Trophoblast cell (in vitro differentiated cells and primary cell): ENCODE measurements around the gene MCTP1.

Source experiments
- DNase-seq, 2 donors: peaks; one replicate each; pipeline ENCODE4 v3.0.0-alpha.2; 2016
- H2AFZ ChIP-seq: 2 replicates; pipeline ENCODE4 v1.6.1; 2013; ENCODE audit warnings: low read length, moderate library complexity, mild to moderate bottlenecking; ENCODE audit not compliant: insufficient read depth, poor library complexity
- H2AK5ac ChIP-seq: 2 replicates; pipeline ENCODE4 v1.6.1; 2013; ENCODE audit warnings: mild to moderate bottlenecking, low read length
- H2BK120ac ChIP-seq: 2 replicates; pipeline ENCODE4 v1.6.1; 2013; ENCODE audit warnings: low read length, mild to moderate bottlenecking, moderate library complexity; ENCODE audit not compliant: insufficient read depth, poor library complexity
- H2BK12ac ChIP-seq: 2 replicates; pipeline ENCODE4 v1.6.1; 2013; ENCODE audit warnings: mild to moderate bottlenecking, low read length, moderate library complexity
- H2BK5ac ChIP-seq: 2 replicates; pipeline ENCODE4 v1.6.1; 2013; ENCODE audit warnings: low read length, low read depth, moderate library complexity, mild to moderate bottlenecking; ENCODE audit not compliant: poor library complexity
- H3K14ac ChIP-seq: 2 replicates; pipeline ENCODE4 v1.6.1; 2013; ENCODE audit warnings: mild to moderate bottlenecking, low read length
- H3K18ac ChIP-seq: 2 replicates; pipeline ENCODE4 v1.6.1; 2013; ENCODE audit warnings: mild to moderate bottlenecking, low read length
- H3K23ac ChIP-seq: 2 replicates; pipeline ENCODE4 v1.6.1; 2013; ENCODE audit warnings: low read length
- H3K27ac ChIP-seq: 2 replicates; pipeline ENCODE4 v1.5.1; 2013; ENCODE audit warnings: low read depth, mild to moderate bottlenecking, inconsistent platforms, low read length, moderate library complexity
- H3K27me3 ChIP-seq: 2 replicates; pipeline ENCODE4 v1.6.1; 2013; ENCODE audit warnings: inconsistent platforms, mild to moderate bottlenecking, low read length, moderate library complexity; ENCODE audit not compliant: insufficient read depth
- H3K36me3 ChIP-seq, 2 experiments: 1 replicate in 1 of 2; 2 replicates in 1 of 2; pipeline ENCODE4 v1.6.1; 2013; ENCODE audit warnings: low read length in 2 of 2, mild to moderate bottlenecking in 2 of 2, moderate library complexity in 1 of 2; ENCODE audit not compliant: insufficient read depth in 2 of 2, control insufficient read depth in 1 of 2
- H3K4ac ChIP-seq: 2 replicates; pipeline ENCODE4 v1.6.1; 2013; ENCODE audit warnings: low read depth, mild to moderate bottlenecking, low read length, moderate library complexity
- H3K4me1 ChIP-seq, 2 experiments: 1 replicate in 1 of 2; 2 replicates in 1 of 2; pipeline ENCODE4 v1.6.1; 2013; ENCODE audit warnings: low read length in 2 of 2, mild to moderate bottlenecking in 2 of 2, moderate library complexity in 1 of 2; ENCODE audit not compliant: insufficient read depth in 2 of 2, control insufficient read depth in 1 of 2
- H3K4me2 ChIP-seq: 2 replicates; pipeline ENCODE4 v1.6.1; 2013; ENCODE audit warnings: inconsistent platforms, mild to moderate bottlenecking, low read length, moderate library complexity
- H3K4me3 ChIP-seq: 2 replicates; pipeline ENCODE4 v1.5.1; 2013; ENCODE audit warnings: mild to moderate bottlenecking, low read depth, low read length, inconsistent platforms
- H3K79me1 ChIP-seq: one replicate; pipeline ENCODE4 v1.6.1; 2013; ENCODE audit warnings: low read length
- H3K79me2 ChIP-seq: 2 replicates; pipeline ENCODE4 v1.6.1; 2013; ENCODE audit warnings: low read length, mild to moderate bottlenecking; ENCODE audit not compliant: control insufficient read depth, insufficient read depth, poor library complexity
- H3K9ac ChIP-seq: 2 replicates; pipeline ENCODE4 v1.6.1; 2013; ENCODE audit warnings: mild to moderate bottlenecking, low read length
- H3K9me3 ChIP-seq: 2 replicates; pipeline ENCODE4 v1.6.1; 2013; ENCODE audit warnings: low read depth, mild to moderate bottlenecking, control low read depth, inconsistent platforms, low read length; ENCODE audit not compliant: insufficient read depth
- H4K12ac ChIP-seq: 2 replicates; pipeline ENCODE4 v1.6.1; 2013; ENCODE audit warnings: low read depth, mild to moderate bottlenecking, low read length, moderate library complexity
- H4K8ac ChIP-seq: 2 replicates; pipeline ENCODE4 v1.6.1; 2013; ENCODE audit warnings: low read depth, mild to moderate bottlenecking, low read length, moderate library complexity
- H4K91ac ChIP-seq: one replicate; pipeline ENCODE4 v1.6.1; 2013; ENCODE audit warnings: low read depth, mild to moderate bottlenecking, low read length, moderate library complexity
- WGBS: extraction: QIAGEN DNeasy Blood & Tissue Kit; methylation state at CpG from one replicate; pipeline ENCODE4 v1.1.7; 2013; ENCODE audit warnings: missing lambda C conversion rate; ENCODE audit not compliant: insufficient read length, insufficient coverage; ENCODE audit errors: extremely low coverage; 5-methylcytosine and 5-hydroxymethylcytosine counted together

MCTP1 gene

DNA sequence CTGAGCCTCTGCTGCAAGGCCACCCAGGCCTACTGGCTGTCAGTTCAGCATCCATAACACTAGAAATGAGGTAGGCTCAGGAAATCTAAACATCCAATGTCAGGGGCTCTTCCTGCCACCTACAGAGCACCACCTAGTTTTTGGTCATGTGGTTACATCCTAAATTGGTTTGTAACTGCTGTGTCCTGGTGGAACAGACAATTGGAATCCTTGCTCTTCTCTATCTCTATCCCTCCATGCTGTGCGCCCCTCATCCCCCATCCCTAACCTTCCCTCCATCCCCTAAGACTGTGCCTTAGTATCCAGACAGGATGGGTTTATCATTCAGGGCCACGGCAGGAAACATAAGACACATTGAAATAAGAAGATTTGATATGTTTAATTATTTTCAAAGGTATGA lies 11.4 kb upstream of the MCTP1 start:
- H2BK5ac ChIP-seq: no peak overlapping the region

DNA sequence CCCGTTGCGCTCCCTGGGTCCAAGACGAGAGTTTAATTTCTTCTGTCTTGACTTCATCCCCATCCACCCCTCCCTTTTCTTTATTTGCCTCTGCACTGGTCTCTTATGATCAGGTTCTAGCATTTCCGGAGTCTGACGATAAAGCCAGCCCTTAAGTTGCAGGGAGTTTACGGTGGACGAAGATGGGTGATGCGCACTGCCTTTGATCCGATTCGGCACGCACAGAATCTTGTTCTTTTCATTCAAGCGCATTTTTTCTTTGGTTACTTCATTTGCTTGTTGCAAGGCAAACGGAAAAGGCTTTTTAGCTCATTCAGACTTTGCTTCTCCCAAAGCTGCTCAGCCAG lies 488 bp upstream of the MCTP1 start:
- Histone ChIP-seq H3K4me2 (peak overlapping the region; percentile 93), H3K9me3 (no peaks in the 10 kb centered on the region), H2BK12ac (no peak overlapping the region), H4K12ac (no peak overlapping the region), H3K79me2 (no peaks in the 10 kb centered on the region), H3K79me1 (peaks cover 4% of the 10 kb centered on the region), H3K4me1 (peaks cover 0 to 4% of the 10 kb centered on the region in 2 experiments), H2BK5ac (no peak overlapping the region), H3K4ac (no peak overlapping the region), H2AK5ac (no peak overlapping the region), H3K23ac (no peak overlapping the region), H2BK120ac (no peak overlapping the region), H3K36me3 (no peaks in the 10 kb centered on the region), H3K18ac (no peak overlapping the region), H4K8ac (no peak overlapping the region), H3K14ac (no peak overlapping the region), H3K9ac (no peak overlapping the region), H3K27ac (no peak overlapping the region), H4K91ac (no peak overlapping the region), H3K27me3 (peaks cover 7% of the 10 kb centered on the region), H3K4me3 (peak overlapping the region; percentile 77), H2AFZ (peak overlapping the region; percentile 39)
- no peak for DNase-seq
- no CpG with 5 or more reads among the region's 13 CpGs for WGBS

More for the DNA sequence above, 11.4 kb upstream of the MCTP1 start:
- Histone ChIP-seq H3K4me1 (no peaks in the 10 kb centered on the region), H2BK120ac (no peak overlapping the region), H3K79me2 (no peaks in the 10 kb centered on the region), H3K9me3 (no peaks in the 10 kb centered on the region), H3K36me3 (no peaks in the 10 kb centered on the region), H4K91ac (no peak overlapping the region), H2AK5ac (no peak overlapping the region), H3K9ac (no peak overlapping the region), H4K12ac (no peak overlapping the region), H3K27ac (no peak overlapping the region), H3K18ac (no peak overlapping the region), H2AFZ (no peak overlapping the region), H3K4me2 (no peak overlapping the region), H3K79me1 (no peaks in the 10 kb centered on the region), H3K27me3 (no peaks in the 10 kb centered on the region), H3K4ac (no peak overlapping the region), H3K14ac (no peak overlapping the region), H2BK12ac (no peak overlapping the region), H3K4me3 (no peak overlapping the region), H4K8ac (no peak overlapping the region), H3K23ac (no peak overlapping the region)
- no CpG with 5 or more reads among the region's 2 CpGs for WGBS
- no peak for DNase-seq

- Histone ChIP-seq H3K36me3 (no peaks in the 10 kb centered on the region), H4K91ac (no peak overlapping the region), H3K4ac (no peak overlapping the region), H3K27ac (no peak overlapping the region), H3K4me2 (peak overlapping the region; percentile 93), H2BK120ac (peak overlapping the region; percentile 64), H2AFZ (peak overlapping the region; percentile 93), H3K4me1 (peaks cover 0 to 4% of the 10 kb centered on the region in 2 experiments), H3K18ac (peak overlapping the region; percentile 10), H3K23ac (no peak overlapping the region), H3K9ac (no peak overlapping the region), H2BK12ac (no peak overlapping the region), H3K79me1 (peaks cover 4% of the 10 kb centered on the region), H3K4me3 (peak overlapping the region; percentile 77), H3K14ac (no peak overlapping the region), H3K27me3 (peaks cover 7% of the 10 kb centered on the region), H2AK5ac (no peak overlapping the region), H3K9me3 (no peaks in the 10 kb centered on the region), H2BK5ac (no peak overlapping the region), H4K8ac (no peak overlapping the region), H3K79me2 (no peaks in the 10 kb centered on the region), H4K12ac (peak overlapping the region; percentile 83)
- WGBS: no CpG with 5 or more reads among the region's 89 CpGs
- peak; percentile 11 to 49 for DNase-seq
Measured at GRCh38 chr5:95283761-95284571, 928 bp downstream of the MCTP1 start.

DNA sequence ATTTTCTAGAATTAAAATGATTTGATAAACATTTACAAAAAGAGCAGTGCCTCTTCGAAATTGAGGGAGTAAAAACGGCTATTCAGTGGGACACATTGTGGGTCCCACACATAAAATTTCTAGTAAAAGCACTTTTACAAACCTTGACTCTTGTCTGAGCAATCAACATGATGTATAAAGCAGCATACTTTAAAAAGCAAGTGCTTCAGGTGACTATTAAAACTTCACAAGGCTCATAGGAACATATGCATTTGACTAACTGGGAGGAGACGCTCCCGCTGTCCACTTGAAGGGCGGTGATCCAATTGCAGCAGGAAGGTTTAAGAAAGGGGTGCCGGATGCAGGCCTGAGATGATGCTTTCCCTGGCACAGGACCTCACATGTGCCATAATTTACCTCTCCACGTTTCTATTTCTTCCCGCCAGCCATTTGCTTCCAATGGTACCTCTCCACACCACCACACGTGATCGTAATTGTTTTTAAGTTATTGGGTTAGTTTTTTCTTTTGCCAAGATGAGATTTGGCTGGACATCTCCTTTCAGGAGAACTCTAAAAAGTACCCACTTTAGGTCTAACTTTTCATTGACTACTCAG lies 1.8 kb downstream of the MCTP1 start:
- H3K18ac ChIP-seq: no peak overlapping the region
- no peak overlapping the region for H3K27ac ChIP-seq
- H3K23ac ChIP-seq: no peak overlapping the region
- H3K27me3 ChIP-seq: peaks cover 7% of the 10 kb centered on the region
- H3K4me1 ChIP-seq: peaks cover 0 to 4% of the 10 kb centered on the region in 2 experiments
- H3K9ac ChIP-seq: no peak overlapping the region
- H3K79me2 ChIP-seq: no peaks in the 10 kb centered on the region
- H2BK12ac ChIP-seq: no peak overlapping the region
- peaks cover 4% of the 10 kb centered on the region for H3K79me1 ChIP-seq
- H4K91ac ChIP-seq: no peak overlapping the region
- H3K4me3 ChIP-seq: no peak overlapping the region
- no peak for DNase-seq
- H4K12ac ChIP-seq: no peak overlapping the region
- H2BK120ac ChIP-seq: no peak overlapping the region
- peak overlapping the region; percentile 93 for H3K4me2 ChIP-seq
- no peak overlapping the region for H2AK5ac ChIP-seq
- no peak overlapping the region for H3K14ac ChIP-seq
- H4K8ac ChIP-seq: no peak overlapping the region
- no peak overlapping the region for H3K4ac ChIP-seq
- no peaks in the 10 kb centered on the region for H3K9me3 ChIP-seq
- WGBS: no CpG with 5 or more reads among the region's 10 CpGs
- H2BK5ac ChIP-seq: no peak overlapping the region
- H2AFZ ChIP-seq: no peak overlapping the region
- no peaks in the 10 kb centered on the region for H3K36me3 ChIP-seq
